Activated naive CD4-positive, alpha-beta T cell treated with anti-CD3 and anti-CD28 coated beads for 36 hours (primary cell): Measurements from ENCODE around the gene KAZN. TPM values are rescaled to one million over a fixed set of nuclear protein-coding genes. Genes with fewer than 3 reads are reported as not detected.

Source experiments
- CTCF ChIA-PET: fragments of 350-600 bp; sonication (Branson Sonifier 250); formaldehyde crosslinking; loops from one replicate; lab custom pipeline; 2021; ENCODE audit warnings: antibody characterized with exemption; lab: Charles Lee
- DNase-seq: peaks from one replicate; pipeline ENCODE4 v3.0.0-alpha.2; 2020
- H3K27ac Mint-ChIP-seq: one replicate; pipeline ENCODE4 v1.8.0; 2021; ENCODE audit warnings: mild to moderate bottlenecking, mixed read lengths
- H3K27me3 Mint-ChIP-seq: one replicate; pipeline ENCODE4 v1.8.0; 2021; ENCODE audit warnings: low read depth, mixed read lengths
- H3K36me3 Mint-ChIP-seq: one replicate; pipeline ENCODE4 v1.8.0; 2021; ENCODE audit warnings: low read depth, mixed read lengths
- H3K4me1 Mint-ChIP-seq: one replicate; pipeline ENCODE4 v1.8.0; 2021; ENCODE audit warnings: low read depth, mixed read lengths
- H3K4me3 Mint-ChIP-seq: one replicate; pipeline ENCODE4 v1.8.0; 2021; ENCODE audit warnings: mild to moderate bottlenecking, moderate library complexity, mixed read lengths
- H3K9me3 Mint-ChIP-seq: one replicate; pipeline ENCODE4 v1.8.0; 2021; ENCODE audit warnings: mixed read lengths
- intact Hi-C: fragments of 100-400 bp; cut with micrococcal nuclease; formaldehyde crosslinking; loops from one replicate; pipeline ENCODE4 v1.15.1; 2023
- total RNA-seq, 2 experiments: library from RNA; stranded (reverse); gene quantifications; one replicate each; pipeline ENCODE4 v1.2.3, GENCODE V29; 2021

Gene KAZN
- total RNA-seq, 2 experiments from 2014 or later, result 0.55 to 0.59 TPM

GRCh38 chr1:14696761-14697160 lies 98.3 kb downstream of the KAZN start:
- intact Hi-C loops, result no loop called here
- Mint-ChIP-seq H3K4me1 (no peaks in the 10 kb centered on the region), H3K36me3 (no peaks in the 10 kb centered on the region), H3K4me3 (no peak overlapping the region), H3K27ac (no peak overlapping the region), H3K27me3 (peaks cover 13% of the 10 kb centered on the region), H3K9me3 (no peaks in the 10 kb centered on the region)
- no peak for DNase-seq
- CTCF ChIA-PET, result no interaction called here

DNA sequence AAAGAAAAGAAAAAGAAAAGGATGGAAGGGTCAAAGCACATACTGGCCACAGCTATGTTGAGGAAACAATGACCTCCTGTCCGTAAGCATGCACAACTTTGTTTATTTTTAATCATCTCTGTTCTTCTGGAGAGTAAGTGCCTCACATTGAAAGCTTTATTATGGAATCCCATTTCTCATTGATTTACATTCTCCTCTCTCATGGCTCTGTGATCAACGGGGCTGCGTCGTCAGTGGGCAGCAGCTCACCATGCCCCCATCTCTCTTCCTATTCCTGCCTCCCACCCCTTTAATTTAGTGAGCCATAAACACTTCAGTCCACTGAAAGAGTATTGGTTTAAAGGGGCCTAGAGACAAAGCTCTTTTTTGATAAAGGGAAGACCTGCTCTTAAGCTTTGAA lies 98.9 kb downstream of the KAZN start:
- H3K27ac Mint-ChIP-seq, result no peak overlapping the region
- H3K4me1 Mint-ChIP-seq, result no peaks in the 10 kb centered on the region
- H3K9me3 Mint-ChIP-seq, result no peaks in the 10 kb centered on the region
- H3K4me3 Mint-ChIP-seq, result no peak overlapping the region
- no peak for DNase-seq
- intact Hi-C loops, result no loop called here
- H3K27me3 Mint-ChIP-seq, result peaks cover 13% of the 10 kb centered on the region
- CTCF ChIA-PET, result no interaction called here
- no peaks in the 10 kb centered on the region for H3K36me3 Mint-ChIP-seq

DNA sequence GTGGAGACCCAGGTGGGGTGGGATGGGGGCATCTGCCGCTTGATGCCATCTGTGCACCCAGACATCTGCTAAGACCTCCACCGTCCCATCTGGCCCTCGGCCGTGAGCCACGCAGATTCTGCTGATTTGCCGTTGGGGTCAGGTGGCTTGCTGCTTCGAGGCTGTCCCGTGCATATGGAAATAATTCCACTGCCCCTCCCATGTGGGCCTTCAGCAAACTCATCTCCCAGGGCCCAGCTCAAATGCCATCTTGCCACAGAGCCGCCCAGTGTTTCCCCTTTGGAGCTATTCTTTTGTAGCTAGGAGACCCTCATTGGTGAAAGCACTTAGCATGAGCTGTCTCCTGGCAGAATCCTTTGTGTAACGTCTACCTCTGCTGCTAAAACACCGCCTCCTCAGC lies 99.8 kb downstream of the KAZN start:
- H3K27ac Mint-ChIP-seq, result no peak overlapping the region
- H3K4me3 Mint-ChIP-seq, result no peak overlapping the region
- H3K36me3 Mint-ChIP-seq, result no peaks in the 10 kb centered on the region
- peaks cover 13% of the 10 kb centered on the region for H3K27me3 Mint-ChIP-seq
- no peaks in the 10 kb centered on the region for H3K4me1 Mint-ChIP-seq
- CTCF ChIA-PET, result interaction anchor here (0.7 kb wide), 1 partner anchor 40 kb away, joined by 3 read pairs; no protein-coding TSS in a partner anchor
- H3K9me3 Mint-ChIP-seq, result peaks cover 3% of the 10 kb centered on the region
- intact Hi-C loops, result no loop called here
- no peak for DNase-seq

DNA sequence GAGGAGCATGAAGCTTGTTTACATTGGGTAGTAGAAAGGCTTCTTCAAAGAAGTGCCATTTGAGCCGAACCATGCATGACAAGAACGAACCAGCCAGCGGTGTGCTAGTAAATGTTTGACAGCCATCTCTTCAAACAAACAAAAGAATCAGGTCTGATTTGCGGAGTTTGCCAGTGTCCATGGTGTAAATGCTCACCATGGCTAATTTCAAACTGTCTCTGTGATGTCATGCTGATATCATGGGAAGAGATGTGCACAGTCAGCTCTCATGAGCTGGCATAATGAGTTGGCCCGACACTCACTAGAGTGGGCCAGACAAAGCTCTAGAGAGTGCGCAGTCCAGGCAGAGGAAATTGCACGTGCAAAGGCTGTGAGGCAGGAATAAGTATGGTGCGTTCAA lies 101.1 kb downstream of the KAZN start:
- no peak for DNase-seq
- CTCF ChIA-PET, result no interaction called here
- intact Hi-C loops, result no loop called here
- peaks cover 3% of the 10 kb centered on the region for H3K9me3 Mint-ChIP-seq
- no peak overlapping the region for H3K4me3 Mint-ChIP-seq
- H3K36me3 Mint-ChIP-seq, result no peaks in the 10 kb centered on the region
- no peak overlapping the region for H3K27ac Mint-ChIP-seq
- H3K27me3 Mint-ChIP-seq, result peaks cover 15% of the 10 kb centered on the region
- H3K4me1 Mint-ChIP-seq, result no peaks in the 10 kb centered on the region

DNA sequence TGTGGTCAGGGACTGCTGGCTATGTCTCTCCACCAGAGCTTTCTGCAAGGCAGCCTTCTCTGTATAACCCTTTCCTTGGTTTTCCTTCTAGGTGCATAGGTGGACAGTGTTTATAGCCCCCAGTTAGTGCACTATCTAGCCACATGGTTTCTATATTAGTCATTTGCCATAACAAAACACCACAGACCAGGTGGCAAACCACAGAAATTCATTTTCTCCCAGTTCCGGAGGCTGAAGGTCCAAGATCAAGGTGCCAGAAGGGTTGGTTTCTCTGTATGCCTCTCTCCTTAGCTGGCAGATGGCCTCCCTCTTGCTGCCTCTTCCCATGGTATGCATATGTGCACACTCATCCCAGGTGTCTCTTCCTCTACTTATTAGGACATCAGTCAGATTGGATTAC lies 106.4 kb downstream of the KAZN start:
- peaks cover 8% of the 10 kb centered on the region for H3K27me3 Mint-ChIP-seq
- no peak overlapping the region for H3K4me3 Mint-ChIP-seq
- DNase-seq, result no peak
- intact Hi-C loops, result no loop called here
- H3K36me3 Mint-ChIP-seq, result no peaks in the 10 kb centered on the region
- H3K27ac Mint-ChIP-seq, result no peak overlapping the region
- CTCF ChIA-PET, result no interaction called here
- H3K4me1 Mint-ChIP-seq, result no peaks in the 10 kb centered on the region
- H3K9me3 Mint-ChIP-seq, result peaks cover 8% of the 10 kb centered on the region

DNA sequence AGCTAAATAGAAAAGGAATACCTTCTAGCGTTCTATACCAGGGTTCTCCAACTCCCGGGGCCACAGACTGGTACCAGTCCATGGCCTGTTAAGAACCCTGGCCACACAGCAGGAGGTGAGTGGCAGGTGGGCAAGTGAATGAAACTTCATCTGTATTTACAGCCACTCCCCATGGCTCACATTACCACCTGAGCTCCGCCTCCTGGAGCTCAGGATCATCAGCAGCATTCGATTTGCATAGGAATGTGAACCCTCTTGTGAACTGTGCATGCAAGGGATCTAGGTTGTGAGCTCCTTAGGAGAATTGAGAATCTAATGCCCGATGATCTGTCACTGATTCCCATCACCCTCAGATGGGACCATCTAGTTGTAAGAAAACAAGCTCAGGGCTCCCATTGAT lies 107.3 kb downstream of the KAZN start:
- DNase-seq, result no peak
- intact Hi-C loops, result no loop called here
- Mint-ChIP-seq H3K4me1 (no peaks in the 10 kb centered on the region), H3K4me3 (no peak overlapping the region), H3K27me3 (peaks cover 7% of the 10 kb centered on the region), H3K27ac (no peak overlapping the region), H3K36me3 (no peaks in the 10 kb centered on the region), H3K9me3 (peaks cover 11% of the 10 kb centered on the region)
- CTCF ChIA-PET, result no interaction called here

DNA sequence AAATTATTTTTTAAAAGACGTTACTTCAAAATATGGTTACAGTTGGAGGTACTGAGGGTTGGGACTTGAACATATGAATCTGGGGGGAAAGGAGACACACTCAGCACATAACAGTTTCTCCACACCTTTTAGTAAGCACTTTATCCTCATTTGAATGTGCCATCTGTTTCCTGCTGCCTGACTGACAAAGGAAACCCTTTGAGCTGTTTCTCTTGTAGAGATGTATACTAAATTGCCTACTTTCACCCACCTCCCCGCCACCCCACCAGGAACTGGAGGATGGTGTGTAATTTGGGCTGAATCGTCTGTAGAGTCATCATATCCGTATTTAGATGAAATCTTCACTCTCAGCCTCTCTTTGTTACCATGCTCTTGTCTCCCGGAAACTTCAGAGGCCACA lies 108.1 kb downstream of the KAZN start:
- Mint-ChIP-seq H3K36me3 (no peaks in the 10 kb centered on the region), H3K27ac (no peak overlapping the region), H3K9me3 (peaks cover 11% of the 10 kb centered on the region), H3K4me3 (no peak overlapping the region), H3K4me1 (no peaks in the 10 kb centered on the region), H3K27me3 (peaks cover 7% of the 10 kb centered on the region)
- DNase-seq, result no peak
- CTCF ChIA-PET, result no interaction called here
- intact Hi-C loops, result no loop called here

GRCh38 chr1:14707531-14708445 lies 109.3 kb downstream of the KAZN start:
- Mint-ChIP-seq H3K27ac (no peak overlapping the region), H3K4me3 (no peak overlapping the region), H3K36me3 (no peaks in the 10 kb centered on the region), H3K9me3 (peaks cover 8% of the 10 kb centered on the region), H3K27me3 (peaks cover 7% of the 10 kb centered on the region), H3K4me1 (no peaks in the 10 kb centered on the region)
- intact Hi-C loops, result no loop called here
- CTCF ChIA-PET, result no interaction called here
- no peak for DNase-seq

DNA sequence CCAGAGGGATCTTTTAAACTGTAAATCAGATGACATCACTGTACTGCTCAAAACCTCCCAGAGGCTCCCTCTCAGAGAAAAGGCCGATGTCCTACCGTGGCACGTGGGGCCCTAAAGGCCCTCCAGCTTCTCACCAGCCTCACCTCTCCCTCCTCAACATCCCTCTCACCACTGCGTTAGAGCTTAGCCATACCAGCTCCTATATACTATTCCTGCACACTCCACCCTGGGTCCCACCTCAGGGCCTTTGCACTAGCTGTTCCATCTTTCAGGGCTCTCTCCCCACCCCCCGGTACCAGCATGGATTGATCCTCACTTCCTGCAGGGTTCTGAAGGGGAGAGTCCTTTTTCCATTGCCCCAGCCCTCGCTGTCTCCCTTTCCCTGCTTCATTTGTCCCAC lies 111.8 kb downstream of the KAZN start:
- Mint-ChIP-seq H3K4me3 (no peak overlapping the region), H3K27ac (no peak overlapping the region), H3K36me3 (no peaks in the 10 kb centered on the region), H3K27me3 (peaks cover 5% of the 10 kb centered on the region), H3K4me1 (no peaks in the 10 kb centered on the region), H3K9me3 (peaks cover 8% of the 10 kb centered on the region)
- no peak for DNase-seq
- CTCF ChIA-PET, result no interaction called here
- intact Hi-C loops, result no loop called here

DNA sequence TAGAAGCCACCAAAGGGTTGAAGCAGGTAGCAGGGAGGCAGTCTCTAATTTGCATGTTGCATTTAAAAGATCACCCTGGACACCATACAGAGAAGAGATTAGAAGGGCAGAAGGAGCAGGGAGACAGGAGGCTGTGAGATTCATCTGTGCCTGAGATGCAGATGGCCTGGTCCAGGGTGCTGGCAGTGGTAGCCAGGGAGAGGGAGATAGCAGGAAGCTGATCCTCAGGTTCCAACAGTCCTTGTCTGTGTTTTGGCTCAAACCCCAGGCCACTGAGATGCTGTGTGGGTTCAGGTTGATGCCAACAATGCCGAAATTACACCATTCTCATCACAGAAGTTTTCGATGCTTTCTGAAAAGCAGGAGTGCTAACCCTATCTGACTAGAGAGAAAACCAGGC lies 113.7 kb downstream of the KAZN start:
- CTCF ChIA-PET, result interaction anchor here (0.6 kb wide), 1 partner anchor 1912 kb away, joined by 5 read pairs; no protein-coding TSS in a partner anchor
- H3K36me3 Mint-ChIP-seq, result no peaks in the 10 kb centered on the region
- intact Hi-C loops, result no loop called here
- no peak overlapping the region for H3K27ac Mint-ChIP-seq
- no peak overlapping the region for H3K4me3 Mint-ChIP-seq
- no peak for DNase-seq
- H3K4me1 Mint-ChIP-seq, result no peaks in the 10 kb centered on the region
- peaks cover 5% of the 10 kb centered on the region for H3K9me3 Mint-ChIP-seq
- H3K27me3 Mint-ChIP-seq, result peaks cover 3% of the 10 kb centered on the region

- Mint-ChIP-seq H3K27ac (no peak overlapping the region), H3K4me3 (no peak overlapping the region), H3K27me3 (peaks cover 3% of the 10 kb centered on the region), H3K4me1 (no peaks in the 10 kb centered on the region), H3K9me3 (peaks cover 5% of the 10 kb centered on the region), H3K36me3 (no peaks in the 10 kb centered on the region)
- DNase-seq, result no peak
- intact Hi-C loops, result no loop called here
- CTCF ChIA-PET, result no interaction called here
Observed at GRCh38 chr1:14713077-14713476, 114.6 kb downstream of the KAZN start.

- DNase-seq, result no peak
- peaks cover 3% of the 10 kb centered on the region for H3K27me3 Mint-ChIP-seq
- H3K36me3 Mint-ChIP-seq, result no peaks in the 10 kb centered on the region
- CTCF ChIA-PET, result no interaction called here
- no peaks in the 10 kb centered on the region for H3K4me1 Mint-ChIP-seq
- intact Hi-C loops, result no loop called here
- no peak overlapping the region for H3K4me3 Mint-ChIP-seq
- H3K9me3 Mint-ChIP-seq, result peaks cover under 1% of the 10 kb centered on the region
- H3K27ac Mint-ChIP-seq, result no peak overlapping the region
Observed at GRCh38 chr1:14715266-14715665, 116.8 kb downstream of the KAZN start.

DNA sequence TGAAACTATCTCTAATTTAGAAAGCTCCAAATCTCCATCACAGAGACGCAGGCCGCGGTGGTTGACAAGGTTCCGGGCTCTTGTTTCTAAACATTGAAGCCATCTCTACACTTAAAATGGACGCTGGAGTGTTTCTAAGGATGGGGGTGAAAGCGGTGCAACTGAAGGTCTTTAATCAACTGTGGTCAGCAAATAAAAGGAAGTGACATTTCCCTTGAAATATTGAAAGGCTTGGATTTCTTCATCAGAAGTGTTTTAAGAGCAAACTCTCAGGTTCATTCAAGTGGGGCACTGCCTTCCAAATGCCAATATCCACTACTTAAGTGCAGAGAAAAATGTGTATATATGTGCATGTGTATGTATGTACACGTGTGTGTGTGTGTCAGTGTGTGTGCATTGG lies 117.3 kb downstream of the KAZN start:
- CTCF ChIA-PET, result no interaction called here
- no peak overlapping the region for H3K27ac Mint-ChIP-seq
- H3K4me1 Mint-ChIP-seq, result no peaks in the 10 kb centered on the region
- H3K4me3 Mint-ChIP-seq, result no peak overlapping the region
- no peak for DNase-seq
- H3K36me3 Mint-ChIP-seq, result no peaks in the 10 kb centered on the region
- peaks cover 3% of the 10 kb centered on the region for H3K9me3 Mint-ChIP-seq
- intact Hi-C loops, result no loop called here
- H3K27me3 Mint-ChIP-seq, result no peaks in the 10 kb centered on the region
